Stimulated activated CD4-positive, alpha-beta T cell treated with anti-CD3 and anti-CD28 coated beads, Interleukin-4, amount 100 ng/mL, for 24 hours (primary cell): Measurements from ENCODE around the gene ANKFY1.

ENCODE experiments used
- DNase-seq: peaks from one replicate; pipeline ENCODE4 v3.0.0-alpha.2; 2020

Gene ANKFY1

DNA sequence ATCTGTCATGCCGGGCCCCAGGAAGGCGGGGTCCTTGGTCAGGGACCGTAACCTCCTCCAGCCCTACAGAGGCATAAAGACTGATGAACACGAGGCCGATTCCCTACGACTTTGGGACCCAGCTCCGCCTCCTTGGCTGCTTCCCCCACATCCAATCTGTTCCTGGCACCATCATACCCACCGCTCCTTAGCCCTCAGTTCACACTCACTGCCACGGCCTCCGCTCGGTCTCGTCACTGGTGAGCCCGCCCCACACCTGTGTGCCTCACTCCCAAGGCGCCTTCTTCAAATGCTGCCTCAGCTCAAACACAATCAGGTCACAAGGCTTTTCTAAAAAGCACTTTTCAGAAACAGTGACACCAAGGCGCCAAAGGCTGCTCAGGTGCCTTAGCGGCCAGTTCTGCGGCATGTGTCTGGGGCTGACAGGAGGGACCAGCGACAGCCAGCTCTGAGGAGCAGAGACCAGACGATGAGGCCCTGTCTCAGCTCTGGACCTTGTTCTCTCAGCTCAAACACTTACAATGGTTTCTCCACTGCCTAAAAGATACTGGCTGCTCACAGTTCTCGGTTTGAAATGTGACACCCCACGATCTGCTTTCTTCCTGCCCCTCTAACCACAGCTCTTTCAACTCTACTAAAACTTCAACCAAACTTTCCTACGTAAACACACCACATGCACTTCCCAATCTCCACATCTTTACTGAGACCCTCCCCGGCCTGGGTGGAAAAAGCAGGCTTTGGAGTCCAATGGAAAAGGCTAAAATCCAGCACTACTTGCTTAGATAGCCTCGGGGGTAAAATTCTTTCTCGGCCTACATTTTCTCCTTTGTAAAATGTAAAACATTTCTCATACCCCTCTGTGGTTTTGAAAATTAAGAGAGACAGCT, 87.6 kb downstream of the ANKFY1 start:
- DNase-seq = peak; percentile 44

GRCh38 chr17:4174556-4174955, 89.2 kb downstream of the ANKFY1 start:
- no peak for DNase-seq

- no peak for DNase-seq
Observed at GRCh38 chr17:4173781-4174180, 90.0 kb downstream of the ANKFY1 start.

DNA sequence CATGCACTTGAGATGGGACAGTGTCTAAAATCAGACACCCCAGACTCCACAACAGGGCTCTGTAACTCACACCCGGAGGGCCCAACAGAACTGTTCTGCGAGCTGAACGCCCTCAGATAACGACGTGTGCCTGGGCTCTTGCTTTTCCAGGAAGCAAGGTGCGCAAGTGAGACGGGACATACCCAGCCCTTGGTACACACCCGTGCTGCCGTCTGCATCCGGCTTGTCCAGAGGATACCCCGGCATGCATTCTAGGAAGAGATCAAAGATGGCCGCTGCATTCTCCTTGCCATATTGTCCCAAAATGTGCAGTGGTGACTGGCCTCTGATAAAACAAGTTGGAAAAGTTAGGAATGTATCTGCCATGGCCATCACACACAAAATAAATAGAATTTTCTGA, 91.4 kb downstream of the ANKFY1 start:
- DNase-seq = no peak

DNA sequence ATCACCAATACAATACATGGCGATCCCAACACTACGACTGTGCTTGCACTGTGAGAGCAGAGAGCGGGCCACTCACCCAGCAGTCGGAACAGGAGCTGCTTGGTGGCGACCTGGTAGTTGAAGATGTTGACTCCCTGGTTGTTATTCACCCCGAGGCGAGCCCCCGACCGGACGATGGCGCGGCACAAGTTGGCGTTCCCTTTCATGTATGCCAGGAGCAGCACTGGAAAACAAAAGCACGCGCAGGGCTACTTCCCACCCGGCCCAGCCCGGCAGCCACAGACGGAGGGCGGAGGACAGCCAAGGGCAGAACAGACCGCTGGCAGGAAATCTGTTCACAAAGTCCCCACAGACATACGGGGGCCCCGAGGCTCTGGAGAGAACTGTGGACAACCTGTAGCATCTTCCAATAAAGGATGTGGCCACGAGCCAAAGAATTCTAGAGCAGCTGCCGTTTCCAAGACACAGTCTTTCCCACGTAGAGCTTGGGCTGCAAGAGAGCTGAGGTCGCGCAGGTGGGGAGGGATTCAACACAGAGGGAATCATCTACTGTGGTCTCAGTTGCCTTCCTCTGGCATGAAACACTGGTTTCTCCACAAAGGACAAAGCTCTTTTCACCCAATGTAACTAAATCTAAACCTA, 93.0 kb downstream of the ANKFY1 start:
- DNase-seq = no peak

- DNase-seq = no peak
Observed at GRCh38 chr17:4167786-4168185, 96.0 kb downstream of the ANKFY1 start.

DNA sequence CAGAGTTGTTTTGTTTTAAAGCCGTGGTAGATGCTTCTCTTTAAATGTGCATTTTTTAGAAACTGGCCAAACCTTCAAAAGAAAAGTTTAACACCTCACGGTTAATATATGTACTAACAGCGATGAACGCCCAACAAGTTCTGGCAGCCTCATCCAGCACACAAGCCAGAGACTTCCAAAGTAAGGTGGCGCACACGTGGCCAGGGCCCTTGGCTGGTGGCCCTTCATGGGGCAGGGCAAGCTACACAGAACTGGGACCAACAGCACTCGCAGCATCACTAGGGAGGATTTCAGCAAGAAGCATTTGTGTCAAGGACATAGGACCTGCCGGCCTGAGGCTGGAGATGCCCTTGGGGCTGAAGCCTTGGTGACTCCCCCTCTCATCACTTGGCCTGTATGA, 97.4 kb downstream of the ANKFY1 start:
- no peak for DNase-seq

GRCh38 chr17:4165301-4166010, 98.3 kb downstream of the ANKFY1 start:
- DNase-seq = no peak

- DNase-seq = no peak
Observed at GRCh38 chr17:4163951-4164350, 99.8 kb downstream of the ANKFY1 start.

DNA sequence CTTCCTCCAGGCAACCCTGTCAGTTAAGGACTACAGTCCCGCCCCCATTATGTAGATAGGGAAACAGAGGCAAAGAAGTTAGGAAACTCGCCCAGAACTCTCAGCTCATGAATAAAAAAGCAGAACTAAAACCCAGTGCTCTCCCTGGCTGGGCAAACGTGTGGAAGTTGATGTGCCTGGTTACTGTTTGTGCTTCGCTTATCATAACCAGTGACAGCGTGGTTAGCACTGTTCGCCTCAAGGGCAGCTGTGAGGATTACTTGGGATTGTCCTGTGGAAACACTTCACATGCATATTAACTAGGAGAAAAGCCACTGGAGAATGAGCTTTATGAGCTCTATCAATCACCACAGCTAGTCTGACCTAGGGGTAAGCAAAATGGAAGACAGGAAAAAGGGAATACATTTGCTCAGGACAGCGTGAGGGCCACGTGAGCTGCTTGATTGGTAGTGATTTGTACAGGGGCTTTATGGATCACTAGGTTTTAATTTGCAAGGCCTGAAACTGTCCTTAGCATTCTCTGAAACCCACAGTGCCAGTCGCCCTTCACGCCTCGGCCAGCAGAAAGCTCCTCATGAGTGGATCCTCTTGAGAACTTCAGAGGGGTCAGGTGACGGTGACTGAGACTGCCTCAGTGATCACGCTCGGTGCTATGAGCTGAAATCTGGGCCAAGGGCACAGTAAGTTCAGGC, 100.9 kb downstream of the ANKFY1 start:
- DNase-seq = no peak

- no peak for DNase-seq
Observed at GRCh38 chr17:4162321-4162720, 101.5 kb downstream of the ANKFY1 start.

DNA sequence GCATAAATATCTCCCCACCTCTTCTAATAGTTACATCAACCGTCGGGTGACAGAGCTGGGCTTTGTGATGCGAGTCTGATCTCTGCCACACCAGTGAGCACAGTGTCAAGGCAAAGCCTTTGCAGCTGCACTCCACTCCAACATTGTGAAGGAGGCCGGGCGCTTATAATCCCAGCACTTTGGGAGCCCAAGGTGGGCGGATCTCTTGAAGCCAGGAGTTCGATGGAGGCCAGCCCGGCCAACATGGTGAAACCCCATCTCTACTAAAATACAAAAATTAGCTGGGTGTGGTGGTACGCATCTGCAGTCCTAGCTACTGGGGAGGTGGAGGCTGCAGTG, 101.8 kb downstream of the ANKFY1 start:
- DNase-seq = no peak

DNA sequence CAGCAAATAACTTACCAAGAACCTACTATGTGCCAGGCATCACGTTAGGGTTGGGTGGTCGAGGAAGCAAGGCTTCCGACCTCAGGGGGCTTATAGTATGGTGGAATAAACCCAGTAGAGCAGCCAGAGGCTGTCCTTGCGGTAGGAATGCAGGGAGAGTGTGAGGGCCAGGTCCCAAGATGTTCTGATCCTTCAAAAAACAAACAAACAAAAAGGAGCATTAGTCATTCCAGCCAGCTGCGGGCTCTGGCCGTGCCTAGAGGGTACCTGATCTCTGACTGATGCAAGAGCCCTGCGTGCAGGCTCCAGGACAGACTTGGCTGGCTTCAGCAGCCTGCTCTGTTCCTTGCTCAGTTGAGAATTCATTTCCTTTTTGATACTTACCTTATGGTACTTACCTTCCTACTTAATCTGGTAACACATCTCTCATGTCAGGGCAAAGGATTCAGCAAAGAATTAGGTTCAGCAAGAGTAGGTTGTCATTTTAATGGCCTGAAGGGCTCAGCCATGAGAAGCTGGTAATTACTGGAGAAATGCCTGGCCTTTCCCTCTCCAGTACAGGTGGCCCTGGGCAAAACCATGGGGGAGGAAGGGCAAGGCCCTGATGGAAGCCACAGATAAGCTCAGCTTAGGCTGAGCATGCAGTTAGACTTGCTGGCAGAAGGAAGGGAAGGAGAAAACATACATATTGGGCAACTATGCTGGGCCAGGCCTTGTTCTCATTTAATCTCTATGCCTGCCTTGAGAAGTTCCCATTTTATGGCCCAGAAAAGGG, 102.4 kb downstream of the ANKFY1 start:
- DNase-seq = no peak

GRCh38 chr17:4160294-4160859, 103.4 kb downstream of the ANKFY1 start:
- no peak for DNase-seq

- no peak for DNase-seq
Observed at GRCh38 chr17:4159761-4160160, 104.0 kb downstream of the ANKFY1 start.

- no peak for DNase-seq
Observed at GRCh38 chr17:4157618-4158333, 106.0 kb downstream of the ANKFY1 start.

- no peak for DNase-seq
Observed at GRCh38 chr17:4156750-4157381, 106.9 kb downstream of the ANKFY1 start.

GRCh38 chr17:4155980-4156620, 107.7 kb downstream of the ANKFY1 start:
- DNase-seq = no peak

- no peak for DNase-seq
Observed at GRCh38 chr17:4154201-4154600, 109.6 kb downstream of the ANKFY1 start.

DNA sequence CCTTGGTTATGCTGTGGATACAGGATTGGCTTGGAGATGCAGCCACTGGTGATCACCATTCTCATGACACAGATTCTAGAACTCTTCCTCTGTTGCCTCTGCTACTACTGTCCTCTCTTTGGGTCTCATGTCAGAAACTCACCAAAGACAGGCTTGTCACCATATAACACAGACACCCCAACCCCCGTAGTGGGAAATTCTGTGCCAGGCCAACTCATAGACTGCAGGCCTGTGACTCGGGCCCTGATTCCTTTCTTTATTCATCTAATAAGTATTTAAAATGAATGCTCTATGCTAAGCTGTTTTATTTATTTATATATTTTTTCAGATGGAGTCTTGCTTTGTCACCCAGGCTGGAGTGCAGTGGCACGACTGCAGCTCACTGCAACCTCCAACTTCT, 111.3 kb downstream of the ANKFY1 start:
- no peak for DNase-seq
